Coronary artery (tissue), 2 donors: ENCODE measurements around the gene TEKT5.
A peak's percentile ranks its signal among the peaks of the same experiment; 100 is the strongest.

Experiments used
- DNase-seq: peaks from one replicate; pipeline ENCODE4 v3.0.0-alpha.2; 2017; ENCODE audit warnings: low spot score
- H3K27ac ChIP-seq, 2 donors: fragments of 200-600 bp; sonication (generic); one replicate each; pipeline ENCODE4 v1.5.1; 2016 to 2019
- H3K4me3 ChIP-seq: fragments of 200-600 bp; sonication (generic); 2 replicates; pipeline ENCODE4 v1.5.1; 2016; ENCODE audit warnings: mild to moderate bottlenecking, moderate library complexity
- CTCF ChIP-seq: fragments of 200-600 bp; sonication (generic); IDR thresholded peaks from one replicate; pipeline ENCODE4 v1.5.1; 2019; ENCODE audit warnings: antibody characterized with exemption

TEKT5 gene

GRCh38 chr16:10738231-10739077, 43.7 kb upstream of the TEKT5 start:
- peak; percentile 92 for DNase-seq
- Histone ChIP-seq H3K27ac (peak overlapping the region; percentile 79 to 90), H3K4me3 (no peak overlapping the region)
- no peak for TF ChIP-seq CTCF

GRCh38 chr16:10737068-10737625, 42.4 kb upstream of the TEKT5 start:
- no peak for DNase-seq
- Histone ChIP-seq H3K4me3 (peak overlapping the region; percentile 13), H3K27ac (peak overlapping the region; percentile 89 to 90)
- peak; percentile 88 for TF ChIP-seq CTCF

- TF ChIP-seq CTCF = no peak
- Histone ChIP-seq H3K4me3 (no peak overlapping the region), H3K27ac (no peak overlapping the region)
- no peak for DNase-seq
These were observed 37.1 kb upstream of the TEKT5 start for GRCh38 chr16:10731790-10732189.

- no peak for DNase-seq
- TF ChIP-seq CTCF = no peak
- no peak overlapping the region for H3K4me3 ChIP-seq
- no peak overlapping the region for H3K27ac ChIP-seq
These were observed 34.6 kb upstream of the TEKT5 start for GRCh38 chr16:10729104-10730048.

GRCh38 chr16:10728003-10728887, 33.5 kb upstream of the TEKT5 start:
- no peak for DNase-seq
- no peak for TF ChIP-seq CTCF
- H3K4me3 ChIP-seq = no peak overlapping the region
- no peak overlapping the region for H3K27ac ChIP-seq

GRCh38 chr16:10708969-10709368, 14.2 kb upstream of the TEKT5 start:
- no peak for DNase-seq
- Histone ChIP-seq H3K4me3 (no peak overlapping the region), H3K27ac (no peak overlapping the region)
- no peak for TF ChIP-seq CTCF
